ENCODE data around the gene TTC9B. TPM values are rescaled to one million over a fixed set of nuclear protein-coding genes. Genes with fewer than 3 reads are reported as not detected.

Gene TTC9B
- total RNA-seq, 4 donors from 2014 or later, result not detected

GRCh38 chr19:40254714-40255418, 36.7 kb upstream of the TTC9B start:
- intact Hi-C loops (cut with DNase I), result no loop called here
- peaks cover 25 to 68% (median 50%) of the 10 kb centered on the region in 4 donors for H3K36me3 ChIP-seq

GRCh38 chr19:40253611-40254092, 35.5 kb upstream of the TTC9B start:
- Histone ChIP-seq H3K27ac (replicated peaks in 1 of 4) (no peak overlapping the region), H3K27me3 (no peaks in the 10 kb centered on the region), H3K36me3 (peaks cover 25 to 77% (median 57%) of the 10 kb centered on the region in 4 donors), H3K4me1 (peaks cover 0 to 26% (median 12%) of the 10 kb centered on the region in 4 donors), H3K4me3 (no peak overlapping the region), H3K9me3 (no peaks in the 10 kb centered on the region)
- TF ChIP-seq CTCF (IDR thresholded peaks at IDR 0.05), result no peak
- TF ChIP-seq POLR2A (IDR thresholded peaks at IDR 0.05; ENCODE audit: low read depth), result no peak
- no peak for TF ChIP-seq EP300 (IDR thresholded peaks at IDR 0.05)
- TF ChIP-seq POLR2AphosphoS5 (IDR thresholded peaks at IDR 0.05), result no peak
- no peak for DNase-seq (ENCODE audit: extremely low spot score)
- WGBS, result 70% methylated on average over 8 of the region's 8 CpGs
- intact Hi-C loops (cut with DNase I), result no loop called here

More at GRCh38 chr19:40254714-40255418, 36.7 kb upstream of the TTC9B start:
- H3K4me3 ChIP-seq, result no peak overlapping the region
- TF ChIP-seq CTCF (IDR thresholded peaks at IDR 0.05), result no peak
- no peak for TF ChIP-seq POLR2AphosphoS5 (IDR thresholded peaks at IDR 0.05)
- no peak for TF ChIP-seq POLR2A (IDR thresholded peaks at IDR 0.05; ENCODE audit: low read depth)
- no peak for TF ChIP-seq EP300 (IDR thresholded peaks at IDR 0.05)
- no peak overlapping the region for H3K27ac ChIP-seq (replicated peaks in 1 of 4)
- H3K4me1 ChIP-seq, result peaks cover 0 to 20% (median 12%) of the 10 kb centered on the region in 4 donors
- no peak for DNase-seq (ENCODE audit: extremely low spot score)
- H3K27me3 ChIP-seq, result no peaks in the 10 kb centered on the region
- WGBS, result 95% methylated on average over 12 of the region's 16 CpGs
- H3K9me3 ChIP-seq, result no peaks in the 10 kb centered on the region

- Histone ChIP-seq H3K27me3 (no peaks in the 10 kb centered on the region), H3K27ac (replicated peaks in 1 of 4) (no peak overlapping the region), H3K4me3 (no peak overlapping the region), H3K4me1 (peaks cover 3 to 28% (median 14%) of the 10 kb centered on the region in 4 donors), H3K36me3 (peaks cover 28 to 86% (median 62%) of the 10 kb centered on the region in 4 donors), H3K9me3 (no peaks in the 10 kb centered on the region)
- TF ChIP-seq EP300 (IDR thresholded peaks at IDR 0.05) (no peak), POLR2AphosphoS5 (IDR thresholded peaks at IDR 0.05) (no peak), POLR2A (IDR thresholded peaks at IDR 0.05; ENCODE audit: low read depth) (no peak), CTCF (IDR thresholded peaks at IDR 0.05) (no peak)
- WGBS, result 79% methylated on average over 7 of the region's 7 CpGs
- intact Hi-C loops (cut with DNase I), result no loop called here
- DNase-seq (ENCODE audit: extremely low spot score), result no peak
These were observed 34.2 kb upstream of the TTC9B start for GRCh38 chr19:40252395-40252794.

GRCh38 chr19:40251991-40252390, 33.8 kb upstream of the TTC9B start:
- no peak for DNase-seq (ENCODE audit: extremely low spot score)
- H3K4me1 ChIP-seq, result peaks cover 3 to 27% (median 15%) of the 10 kb centered on the region in 4 donors
- no peaks in the 10 kb centered on the region for H3K9me3 ChIP-seq
- WGBS, result 63% methylated on average over 4 of the region's 4 CpGs
- no peak overlapping the region for H3K27ac ChIP-seq (replicated peaks in 1 of 4)
- no peak overlapping the region for H3K4me3 ChIP-seq
- H3K27me3 ChIP-seq, result no peaks in the 10 kb centered on the region
- intact Hi-C loops (cut with DNase I), result no loop called here
- H3K36me3 ChIP-seq, result peaks cover 32 to 84% (median 62%) of the 10 kb centered on the region in 4 donors
- TF ChIP-seq POLR2A (IDR thresholded peaks at IDR 0.05; ENCODE audit: low read depth) (no peak), EP300 (IDR thresholded peaks at IDR 0.05) (no peak), POLR2AphosphoS5 (IDR thresholded peaks at IDR 0.05) (no peak), CTCF (IDR thresholded peaks at IDR 0.05) (no peak)
